NCI-H1417 treated with DMSO at 0.1 percent for 48 hours (cell line): ENCODE results near the gene EPHB2.
"Not testable (repeated sequence)": the region's sequence is repeated elsewhere in the genome, so short reads cannot be mapped to it uniquely, and the experiment has no call there.

Experiments
- DNase-seq: peaks from one replicate; lab custom pipeline; 2025; lab: John Stamatoyannopoulos, UW

Gene EPHB2

GRCh38 chr1:22838965-22839364, 128.3 kb downstream of the EPHB2 start:
- DNase-seq: no peak

DNA sequence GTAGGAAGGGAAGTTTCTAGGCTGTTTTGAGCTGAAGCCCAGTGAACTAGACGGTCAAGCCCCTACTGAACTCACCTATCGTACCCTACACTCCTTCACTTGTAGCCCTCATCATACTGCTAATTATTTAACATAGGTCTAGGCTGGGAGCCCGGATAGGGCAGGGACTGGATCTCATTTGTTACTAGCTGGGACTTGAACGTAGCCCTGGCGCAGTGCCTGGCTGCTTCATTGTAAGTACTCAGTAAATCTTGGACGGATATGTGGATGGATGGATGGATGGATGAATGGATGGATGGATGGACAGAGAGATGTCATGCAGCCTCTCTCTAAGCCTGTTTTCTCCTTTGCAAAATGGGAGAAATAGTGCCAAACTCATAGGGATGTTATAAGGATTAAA, 129.2 kb downstream of the EPHB2 start:
- no peak for DNase-seq

- no peak for DNase-seq
Measured at GRCh38 chr1:22841142-22841541, 130.5 kb downstream of the EPHB2 start.

GRCh38 chr1:22841860-22842281, 131.2 kb downstream of the EPHB2 start:
- DNase-seq: no peak

DNA sequence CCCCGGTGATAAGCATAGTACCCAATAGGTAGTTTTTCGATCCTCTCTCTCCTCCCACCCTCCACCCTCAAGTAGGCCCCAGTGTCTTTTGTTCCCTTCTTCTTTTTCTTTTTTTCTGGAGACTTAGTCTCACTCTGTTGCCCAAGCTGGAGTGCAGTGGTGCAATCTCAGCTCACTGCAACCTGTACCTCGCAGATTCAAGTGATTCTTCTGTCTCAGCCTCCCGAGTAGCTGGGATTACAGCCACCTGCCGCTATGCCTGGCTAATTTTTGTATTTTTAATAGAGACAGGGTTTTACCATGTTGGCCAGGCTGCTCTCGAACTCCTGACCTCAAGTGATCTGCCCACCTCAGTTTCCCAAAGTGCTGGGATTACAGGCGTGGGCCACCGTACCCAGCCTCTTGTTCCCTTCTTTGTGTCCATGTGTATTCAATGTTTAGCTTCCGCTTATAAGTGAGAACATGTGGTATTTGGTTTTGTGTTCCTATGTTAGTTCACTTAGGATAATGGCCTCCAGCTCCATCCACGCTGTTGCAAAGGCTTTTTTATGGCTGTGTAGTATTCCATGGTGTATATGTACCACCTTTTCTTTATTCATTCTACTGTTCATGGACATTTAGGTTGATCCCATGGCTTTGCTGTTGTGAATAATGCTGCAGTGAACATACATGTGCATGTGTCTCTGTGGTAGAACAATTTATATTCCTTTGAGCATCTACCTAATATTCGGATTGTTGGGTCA, 133.0 kb downstream of the EPHB2 start:
- not testable (repeated sequence) for DNase-seq

DNA sequence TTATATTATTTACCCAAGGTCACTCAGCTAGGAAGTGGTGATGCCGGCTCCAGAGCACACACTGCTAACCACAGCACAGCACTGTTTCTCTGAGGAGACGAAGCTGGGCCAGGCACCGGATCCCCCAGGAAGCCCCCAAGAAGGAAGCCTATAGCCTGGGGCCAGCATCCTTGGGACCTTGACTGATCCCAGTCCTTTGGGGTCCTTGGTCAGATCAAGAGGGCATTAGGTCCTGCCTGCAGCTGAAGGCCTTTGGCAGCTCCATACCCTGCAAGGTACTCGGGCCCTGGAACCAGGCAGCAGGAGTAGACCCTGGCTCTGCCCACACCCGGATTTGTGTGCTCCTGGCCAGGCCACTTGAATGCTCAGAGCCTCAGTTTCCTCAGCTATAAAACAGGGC, 134.0 kb downstream of the EPHB2 start:
- no peak for DNase-seq

- peak; percentile 14 for DNase-seq
Measured at GRCh38 chr1:22845398-22845935, 134.8 kb downstream of the EPHB2 start.

DNA sequence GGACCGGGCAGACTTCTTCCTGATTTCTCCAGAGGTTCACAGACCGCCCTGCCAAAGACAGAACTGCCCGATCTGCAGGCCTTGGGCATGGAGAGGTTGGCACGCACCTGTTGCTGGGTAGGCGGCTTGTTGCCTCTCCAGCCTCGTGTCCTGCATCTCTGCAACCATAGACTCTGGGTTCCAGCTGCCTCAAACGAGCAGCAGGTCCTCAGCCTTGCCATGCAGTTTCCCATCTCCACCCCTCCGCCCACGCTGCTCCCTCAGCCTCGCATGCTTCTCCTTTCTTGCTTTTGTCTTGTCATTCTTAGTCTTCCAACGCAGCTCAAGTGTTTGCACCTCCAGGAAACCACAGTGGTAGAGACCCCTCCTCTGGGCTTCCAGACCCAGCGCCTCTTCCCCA, 135.8 kb downstream of the EPHB2 start:
- DNase-seq: no peak

- DNase-seq: no peak
Measured at GRCh38 chr1:22847249-22847648, 136.6 kb downstream of the EPHB2 start.

GRCh38 chr1:22847709-22848108, 137.1 kb downstream of the EPHB2 start:
- no peak for DNase-seq

DNA sequence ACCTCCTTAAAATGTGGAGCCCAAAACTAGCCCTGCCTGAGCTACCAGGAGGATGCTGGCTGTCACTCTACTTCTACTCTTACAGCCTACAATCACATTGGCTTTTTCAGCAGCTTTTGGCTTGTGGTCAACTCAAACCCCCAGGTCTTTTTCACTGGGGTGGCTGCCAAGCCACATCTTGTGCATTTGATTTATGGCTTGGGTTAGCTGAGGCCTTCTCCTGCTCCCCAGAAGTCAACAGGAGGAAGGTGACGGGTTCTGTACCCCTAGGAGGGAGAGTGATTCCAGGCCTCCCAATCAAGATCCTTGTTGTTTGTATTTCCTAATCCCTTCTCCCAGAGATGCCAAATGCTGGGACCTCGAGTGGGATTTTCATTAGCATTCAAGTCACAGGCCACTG, 137.8 kb downstream of the EPHB2 start:
- no peak for DNase-seq

DNA sequence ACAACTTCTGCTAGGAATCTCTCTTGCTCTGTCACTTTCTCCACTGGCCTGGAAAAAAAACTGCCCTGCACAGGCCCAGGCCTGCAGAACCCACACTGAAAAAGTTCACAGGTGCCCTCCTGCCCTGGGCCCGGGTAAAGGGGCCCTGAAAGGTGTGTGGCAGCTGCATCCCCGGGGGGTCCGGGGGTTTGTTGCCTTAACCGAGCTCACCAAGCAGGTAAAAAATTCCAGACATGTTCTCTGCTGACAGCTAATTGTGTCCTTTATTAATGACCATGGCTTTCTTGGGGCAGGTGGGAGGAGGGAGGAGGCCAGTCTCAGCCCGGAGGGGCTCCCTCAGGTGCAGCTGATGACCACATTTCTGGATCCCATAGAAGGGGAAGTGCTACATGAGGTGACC, 139.1 kb downstream of the EPHB2 start:
- no peak for DNase-seq

- no peak for DNase-seq
Measured at GRCh38 chr1:22850281-22850680, 139.6 kb downstream of the EPHB2 start.

DNA sequence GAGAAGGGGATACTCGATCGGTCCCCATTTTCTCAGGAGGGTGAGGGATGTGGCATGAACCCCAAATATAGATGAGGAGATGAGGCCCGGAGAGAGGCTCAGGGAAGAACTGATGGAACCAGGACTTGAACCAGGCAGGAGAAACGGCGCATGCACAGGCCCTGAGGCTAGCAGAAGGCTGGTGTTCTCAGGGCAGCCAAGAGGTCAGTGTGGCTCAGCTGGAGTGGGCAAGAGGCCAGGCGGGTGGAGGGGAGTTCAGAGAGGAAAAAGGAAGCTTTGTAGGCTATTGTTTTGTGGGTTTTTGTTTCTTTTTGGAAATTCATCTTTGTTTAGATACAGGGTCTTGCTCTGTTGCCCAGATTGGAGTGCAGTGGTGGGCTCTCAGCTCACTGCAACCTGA, 140.0 kb downstream of the EPHB2 start:
- no peak for DNase-seq

DNA sequence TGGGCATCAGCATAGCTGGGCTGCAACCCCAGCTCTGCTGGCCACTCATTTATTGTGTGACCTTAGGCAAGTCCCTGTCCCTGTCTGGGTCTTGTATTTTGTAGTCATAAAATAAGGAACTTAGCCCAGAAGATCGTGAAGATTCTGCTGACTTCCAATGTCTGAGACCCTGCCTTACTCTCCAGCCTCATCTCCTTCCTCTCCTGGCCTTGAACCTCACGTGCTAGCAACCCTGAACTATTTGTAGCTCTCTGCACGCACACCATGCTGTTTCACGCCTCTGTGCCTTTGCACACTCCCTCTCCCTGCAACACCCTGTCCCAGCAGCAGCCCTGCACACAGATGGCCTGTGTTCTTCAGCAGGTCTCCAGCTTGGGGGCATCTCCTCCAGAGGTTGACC, 140.9 kb downstream of the EPHB2 start:
- no peak for DNase-seq

DNA sequence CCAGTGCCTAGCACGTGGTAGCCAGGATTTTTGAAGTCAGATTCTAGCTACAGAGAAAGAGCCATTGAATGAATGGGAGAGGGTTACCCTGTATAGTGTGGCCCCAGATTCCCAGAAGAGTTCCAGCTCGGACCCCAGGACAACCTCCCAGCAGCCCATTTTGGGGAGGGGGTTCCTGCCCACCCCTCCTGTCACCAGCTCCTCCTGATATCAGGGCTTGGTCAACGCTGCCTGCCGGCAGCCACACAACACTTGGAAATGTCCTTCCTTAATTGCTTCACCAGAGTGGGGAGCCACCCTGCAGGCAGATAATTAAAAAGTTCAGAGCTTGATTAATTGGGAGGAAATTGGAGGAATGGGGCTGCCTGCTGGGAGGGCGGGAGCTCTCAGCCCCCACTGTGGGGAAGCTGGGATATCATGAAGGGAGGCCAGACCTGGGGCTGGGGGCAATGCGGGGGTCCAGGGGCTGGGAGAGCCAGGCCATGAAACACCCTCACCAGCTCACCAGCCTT, 141.6 kb downstream of the EPHB2 start:
- no peak for DNase-seq

DNA sequence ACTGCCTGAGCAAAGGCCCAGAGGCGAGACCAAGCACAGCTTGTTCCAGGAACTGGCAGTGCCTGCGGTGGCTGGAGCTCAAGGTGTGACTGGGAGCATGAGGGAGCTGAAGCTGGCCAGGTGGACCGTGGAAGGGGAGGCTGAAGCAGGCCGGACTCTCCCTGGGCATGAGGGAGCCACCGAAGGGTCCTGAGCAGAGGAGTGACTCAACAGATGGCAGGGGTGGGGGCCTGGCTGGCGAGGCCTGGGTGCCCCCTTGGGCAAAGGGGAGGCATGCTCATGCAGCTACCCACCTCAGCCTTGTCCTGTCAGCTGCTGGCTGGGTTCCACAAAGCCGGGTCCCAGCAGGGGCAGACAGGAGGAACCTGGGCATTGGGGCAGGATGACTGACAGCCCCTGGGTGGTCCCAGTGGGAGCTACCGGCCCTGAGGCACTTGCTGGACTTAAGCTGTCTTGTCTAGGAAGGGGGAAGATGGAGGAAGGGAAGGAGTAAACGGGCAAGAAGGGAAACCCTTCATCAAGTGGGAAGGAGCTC, 143.1 kb downstream of the EPHB2 start:
- no peak for DNase-seq

DNA sequence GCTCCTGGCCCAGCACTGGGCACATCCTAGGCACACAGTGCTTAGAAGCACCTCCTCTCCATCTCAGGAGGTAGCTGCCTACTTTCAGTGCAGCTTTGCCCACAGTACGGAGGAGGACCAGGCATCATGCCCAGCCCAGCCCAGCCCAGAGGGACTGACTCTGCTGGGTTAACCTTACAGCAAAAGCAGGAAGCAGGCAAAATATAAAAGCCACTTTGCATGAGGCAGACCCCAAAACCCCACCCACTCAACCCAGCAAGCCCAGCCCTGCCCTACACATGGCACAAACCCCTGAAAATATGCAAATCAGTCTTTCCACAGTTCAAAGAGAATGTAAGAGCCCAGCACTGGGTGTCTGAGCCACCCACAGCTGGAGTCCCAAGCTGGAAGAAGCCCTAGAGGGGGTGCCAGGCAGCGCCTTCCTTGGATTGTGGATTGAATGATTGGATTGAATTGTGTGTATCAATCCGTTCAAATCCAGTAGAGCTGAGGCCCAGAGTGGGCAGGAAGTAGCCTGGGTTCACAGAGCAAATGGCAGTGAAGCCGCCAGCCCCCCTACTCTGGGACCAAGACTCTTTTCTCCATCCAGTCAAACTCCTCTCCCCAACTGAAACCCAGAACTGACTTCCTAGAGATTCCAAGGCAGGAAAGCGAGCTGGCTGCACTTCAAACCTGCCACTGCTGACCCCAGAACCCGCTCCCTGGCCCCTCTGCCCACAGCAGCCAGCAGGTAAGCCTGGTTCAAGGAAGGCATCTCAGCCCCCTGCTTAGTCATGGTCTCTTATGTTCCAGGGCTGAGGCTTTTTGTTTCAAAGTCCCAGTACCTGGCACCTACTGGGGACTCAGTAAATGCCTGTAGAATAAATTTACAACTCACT, 144.3 kb downstream of the EPHB2 start:
- no peak for DNase-seq

DNA sequence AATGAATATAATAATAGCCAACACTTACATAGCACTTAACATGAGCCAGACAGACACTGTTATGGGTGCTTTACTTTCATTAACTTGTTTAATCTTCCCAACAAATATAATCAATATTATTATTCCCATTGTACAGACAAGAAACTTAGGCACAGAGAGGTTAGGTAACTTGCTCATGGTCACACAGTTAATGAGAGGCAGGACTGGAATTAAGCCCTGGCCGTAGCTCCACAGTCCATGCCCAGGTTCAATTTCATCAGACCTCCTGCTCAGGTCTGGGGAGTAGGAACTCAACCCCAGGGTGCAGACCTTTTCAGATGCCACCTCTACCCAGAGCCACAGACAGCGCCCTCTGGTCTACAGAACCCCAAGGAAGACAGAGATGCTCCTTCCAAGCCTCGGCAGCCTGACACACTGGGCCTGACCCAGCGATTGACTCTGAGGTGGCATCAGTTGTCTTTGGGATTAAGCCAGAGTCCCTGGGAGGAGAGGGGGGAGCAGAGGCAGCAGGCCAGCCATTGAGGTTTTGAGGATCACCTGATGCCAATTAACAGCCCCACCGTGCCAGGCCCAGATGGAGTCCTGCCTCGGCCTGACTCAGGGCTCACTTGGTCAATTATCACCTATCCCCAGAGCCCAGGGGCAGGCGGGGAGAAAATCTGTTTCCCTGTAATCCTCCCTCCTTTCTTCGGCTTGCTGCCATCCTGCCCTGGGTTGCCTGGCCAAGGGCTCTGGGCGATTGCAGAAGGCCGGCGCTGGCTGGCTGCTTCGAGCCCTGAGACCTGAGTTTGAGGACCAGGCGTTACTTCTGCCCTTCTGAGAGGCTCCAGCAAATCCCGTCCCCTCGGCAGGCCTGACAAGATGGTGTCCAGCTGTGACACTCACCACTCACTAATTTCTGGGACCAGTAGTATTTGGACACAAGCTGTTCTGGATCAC, 145.3 kb downstream of the EPHB2 start:
- DNase-seq: no peak

DNA sequence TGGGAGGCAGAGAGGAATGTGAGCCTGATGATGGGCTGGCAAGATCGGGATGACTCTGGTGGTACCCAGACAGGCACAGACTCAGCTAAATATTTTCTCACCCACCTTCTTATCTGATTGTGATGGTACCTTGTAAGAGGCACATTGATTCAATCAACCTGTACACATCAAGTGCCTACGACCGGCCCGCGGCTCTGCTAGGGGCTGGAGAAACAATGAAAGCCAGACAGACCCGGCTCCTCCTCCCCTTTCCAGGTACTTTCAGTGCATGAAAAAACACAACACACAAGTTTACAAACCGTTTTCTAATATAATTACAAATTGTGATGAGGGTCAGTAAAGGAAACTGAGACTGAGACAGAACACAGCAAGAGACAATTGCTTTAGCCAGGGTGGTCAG, 147.0 kb downstream of the EPHB2 start:
- no peak for DNase-seq

DNA sequence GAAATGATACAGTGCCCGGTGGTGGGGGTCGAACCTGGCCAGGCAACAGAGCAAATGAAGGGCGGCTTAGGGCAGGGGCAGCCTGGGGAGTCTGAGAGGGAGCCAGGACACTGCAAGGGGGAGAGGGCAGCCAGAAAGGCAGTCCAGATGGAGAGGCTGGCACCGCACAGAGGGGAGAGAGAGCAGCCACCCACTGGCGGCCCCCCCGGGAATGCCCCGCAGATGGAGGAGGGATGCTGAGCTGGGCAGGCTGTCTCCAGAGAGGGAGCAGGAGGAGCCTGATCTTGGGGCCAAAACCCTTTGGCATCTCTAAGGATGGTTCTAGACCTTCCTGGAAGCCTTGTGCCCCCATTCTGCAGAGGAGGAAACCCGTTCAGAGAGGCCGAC, 149.8 kb downstream of the EPHB2 start:
- DNase-seq: no peak
